Stomach (tissue), 9 donors: ENCODE measurements around the gene PTPRT. TPM values are rescaled to one million over a fixed set of nuclear protein-coding genes. Genes with fewer than 3 reads are reported as not detected.

Experiments
- DNase-seq, 2 donors: peaks; one replicate each; pipeline versions ENCODE4 v3.0.0 to v3.0.0-alpha.2; 2013 to 2019
- H3K27ac ChIP-seq, 5 donors: fragments of 200-600 bp in 4 of 5; sonication (generic) in 4 of 5; one replicate each; pipeline ENCODE4 v1.5.1; 2013 to 2019; ENCODE audit warnings: mild to moderate bottlenecking in 1 of 5, moderate library complexity in 1 of 5
- H3K27me3 ChIP-seq, 3 donors: fragments of 200-600 bp; sonication (generic); one replicate each; pipeline ENCODE4 v1.5.1; 2017 to 2019; ENCODE audit warnings: mixed run types in 1 of 3
- H3K36me3 ChIP-seq, 4 donors: fragments of 200-600 bp; sonication (generic); 1 replicate in 3 of 4; 2 replicates in 1 of 4; pipeline ENCODE4 v1.5.1; 2016 to 2019
- H3K4me1 ChIP-seq, 4 donors: fragments of 200-600 bp; sonication (generic); one replicate each; pipeline ENCODE4 v1.5.1; 2016 to 2019
- H3K4me3 ChIP-seq, 4 donors: fragments of 200-600 bp; sonication (generic) in 3 of 4; one replicate each; pipeline ENCODE4 v1.5.1; 2016 to 2019; ENCODE audit warnings: mild to moderate bottlenecking in 1 of 4
- H3K9me3 ChIP-seq, 4 donors: fragments of 200-600 bp; sonication (generic); one replicate each; pipeline ENCODE4 v1.5.1; 2016 to 2019
- CTCF ChIP-seq, 7 experiments: fragments of 450-650 bp in 4 of 7; fragments of 200-600 bp in 3 of 7; sonication (generic) in 3 of 7; IDR thresholded peaks; one replicate each; pipeline ENCODE4 v1.5.1; 2016 to 2019; ENCODE audit warnings: antibody characterized with exemption in 7 of 7, control low read depth in 2 of 7, mild to moderate bottlenecking in 1 of 7
- EP300 ChIP-seq: sonication (generic); formaldehyde crosslinking; IDR thresholded peaks from one replicate; pipeline ENCODE4 v1.6.1; 2017; ENCODE audit warnings: antibody characterized with exemption
- POLR2A ChIP-seq, 4 donors: fragments of 450-650 bp; IDR thresholded peaks; one replicate each; pipeline ENCODE4 v1.6.1; 2016; ENCODE audit warnings: antibody characterized with exemption in 4 of 4, control low read depth in 2 of 4, mild to moderate bottlenecking in 1 of 4, moderate library complexity in 1 of 4
- POLR2AphosphoS5 ChIP-seq, 3 donors: sonication (generic); formaldehyde crosslinking; IDR thresholded peaks; one replicate each; pipeline ENCODE4 v1.6.1; 2016; ENCODE audit warnings: antibody characterized with exemption in 3 of 3
- WGBS, 5 donors: extraction: QIAGEN DNeasy Blood & Tissue Kit in 3 of 5; methylation state at CpG; one replicate each; pipeline versions ENCODE4 v1.1.5 to v1.1.7; 2013 to 2018; 5-methylcytosine and 5-hydroxymethylcytosine counted together
- intact Hi-C: fragments of 100-400 bp; cut with DNase I; formaldehyde crosslinking; loops from one replicate; pipeline ENCODE4 v1.15.1; 2023; ENCODE audit warnings: low total_unique reads
- polyA plus RNA-seq, 3 donors: library from polyadenylated mRNA; stranded (reverse); fragments of 200-250 nt; gene quantifications; one replicate each; pipeline ENCODE4 v1.2.3, GENCODE V29; 2013
- total RNA-seq, 5 donors: library from RNA; depleted of rRNA; stranded (reverse); fragments of >200 nt; gene quantifications; one replicate each; pipeline versions ENCODE4 v1.1.0 to v1.2.3, GENCODE V29; 2014 to 2016
- donor health status: healthy with polysubstance abuse.
- donor health status: Bipolar disorder and iron deficiency.
- donor health status: healthy.

PTPRT gene
- total and polyA plus RNA-seq, 8 donors: 0.05 to 11.6 (median 1.7) TPM; not detected in 2

- 29 to 41% (median 39%) methylated on average over 5 of the region's 5 CpGs for WGBS, 5 donors
- Histone ChIP-seq H3K4me1 (peaks cover 0 to 12% (median 7%) of the 10 kb centered on the region in 4 donors), H3K9me3 (no peaks in the 10 kb centered on the region), H3K27ac (no peak overlapping the region), H3K4me3 (no peak overlapping the region), H3K27me3 (peaks cover 0 to 33% (median 8%) of the 10 kb centered on the region in 3 donors), H3K36me3 (no peaks in the 10 kb centered on the region)
- intact Hi-C loops: loop anchor here (10.0 kb wide), 1 partner anchor 1439 kb away; no protein-coding TSS in a partner anchor
- DNase-seq: peak in 1 of 2 donors; percentile 31
- no peak for TF ChIP-seq EP300
- TF ChIP-seq CTCF (IDR thresholded peaks at IDR 0.05): no peak
These were observed 6.1 kb downstream of the PTPRT start for GRCh38 chr20:43183536-43184070.

GRCh38 chr20:43178080-43178479 is 11.6 kb downstream of the PTPRT start:
- intact Hi-C loops: no loop called here
- Histone ChIP-seq H3K4me1 (peaks cover 0 to 9% (median 0%) of the 10 kb centered on the region in 4 donors), H3K27ac (no peak overlapping the region), H3K27me3 (peaks cover 0 to 6% (median 0%) of the 10 kb centered on the region in 3 donors), H3K4me3 (no peak overlapping the region), H3K9me3 (no peaks in the 10 kb centered on the region), H3K36me3 (no peaks in the 10 kb centered on the region)
- DNase-seq: peak in 1 of 2 donors; percentile 82
- WGBS, 5 donors: 28 to 57% (median 39%) methylated on average over 2 of the region's 2 CpGs
- TF ChIP-seq EP300: no peak
- no peak for TF ChIP-seq POLR2A (IDR thresholded peaks at IDR 0.05)
- no peak for TF ChIP-seq POLR2AphosphoS5 (IDR thresholded peaks at IDR 0.05)
- TF ChIP-seq CTCF (IDR thresholded peaks at IDR 0.05): no peak

- Histone ChIP-seq H3K27me3 (peaks cover 0 to 6% (median 0%) of the 10 kb centered on the region in 3 donors), H3K27ac (no peak overlapping the region), H3K4me1 (peaks cover 0 to 9% (median 0%) of the 10 kb centered on the region in 4 donors), H3K36me3 (no peaks in the 10 kb centered on the region), H3K4me3 (no peak overlapping the region), H3K9me3 (no peaks in the 10 kb centered on the region)
- intact Hi-C loops: no loop called here
- 64 to 80% (median 77%) methylated on average over 2 of the region's 2 CpGs for WGBS, 5 donors
- DNase-seq: peak in 1 of 2 donors; percentile 46
- no peak for TF ChIP-seq CTCF (IDR thresholded peaks at IDR 0.05)
- TF ChIP-seq POLR2A (IDR thresholded peaks at IDR 0.05): no peak
- no peak for TF ChIP-seq POLR2AphosphoS5 (IDR thresholded peaks at IDR 0.05)
- TF ChIP-seq EP300: no peak
These were observed 13.0 kb downstream of the PTPRT start for GRCh38 chr20:43176726-43177125.

- TF ChIP-seq POLR2AphosphoS5 (IDR thresholded peaks at IDR 0.05): no peak
- TF ChIP-seq EP300: no peak
- no peak for TF ChIP-seq POLR2A (IDR thresholded peaks at IDR 0.05)
- no peak for TF ChIP-seq CTCF (IDR thresholded peaks at IDR 0.05)
- DNase-seq: no peak
- Histone ChIP-seq H3K27ac (no peak overlapping the region), H3K36me3 (no peaks in the 10 kb centered on the region), H3K4me3 (no peak overlapping the region), H3K9me3 (no peaks in the 10 kb centered on the region), H3K4me1 (no peaks in the 10 kb centered on the region), H3K27me3 (peaks cover 0 to 6% (median 0%) of the 10 kb centered on the region in 3 donors)
- intact Hi-C loops: no loop called here
- 72 to 82% (median 77%) methylated on average over 5 of the region's 5 CpGs for WGBS, 5 donors
These were observed 17.8 kb downstream of the PTPRT start for GRCh38 chr20:43171930-43172329.
